ENCODE data around the gene PELI3. TPM values are rescaled to one million over a fixed set of nuclear protein-coding genes. Genes with fewer than 3 reads are reported as not detected.

The PELI3 gene
- total and polyA plus RNA-seq, 10 of the 15 experiments (the other 5 are each of a cell fraction or from before 2014, with no cell fraction given): 0.14 to 1.5 (median 0.66) TPM

DNA sequence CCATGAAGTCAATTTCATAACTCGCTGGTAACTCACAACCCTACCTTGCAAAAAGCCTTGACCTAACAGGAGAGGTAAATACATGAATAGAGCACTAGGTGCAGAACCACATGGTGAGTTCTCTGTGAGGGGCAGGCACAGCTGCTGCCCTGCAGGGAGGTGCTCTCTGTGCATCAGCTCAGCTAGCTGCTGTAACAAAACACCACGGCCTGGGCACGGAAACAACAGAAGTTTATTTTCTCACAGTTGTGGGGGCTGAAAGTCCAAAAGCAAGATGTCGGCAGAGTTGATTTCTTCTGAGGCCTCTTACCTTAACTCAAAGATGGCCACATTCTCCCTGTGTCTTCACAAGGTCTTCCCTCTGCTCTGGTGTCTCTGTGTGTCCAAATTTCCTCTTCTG, 15.0 kb upstream of the PELI3 start:
- intact Hi-C loops (cut with micrococcal nuclease; ENCODE audit: unreplicated experiment) (no loop called here), in situ Hi-C loops (cut with MboI) (no loop called here)
- Histone ChIP-seq H3K27me3 (replicated peaks in 1 of 2; ENCODE audit: control insufficient read depth in 2 of 2, insufficient read depth in 2 of 2, low read length in 1 of 2) (no peaks in the 10 kb centered on the region; a peak in 1 of 4 replicates), H3K9me3 (replicated peaks; ENCODE audit: control insufficient read depth, insufficient read depth, low read length) (no peaks in the 10 kb centered on the region), H3K79me2 (ENCODE audit: control insufficient read depth, insufficient read depth, low read length) (no peaks in the 10 kb centered on the region), H3K36me3 (ENCODE audit: control insufficient read depth in 2 of 2, insufficient read depth in 2 of 2, low read length in 1 of 2) (no peaks in the 10 kb centered on the region), H3K4me3 (no peak overlapping the region), H3K9ac (ENCODE audit: control insufficient read depth, insufficient read depth, low read length) (no peak overlapping the region), H2AFZ (ENCODE audit: control insufficient read depth, low read depth, low read length) (no peak overlapping the region), H3K4me2 (ENCODE audit: control insufficient read depth, insufficient read depth) (no peak overlapping the region), H3K4me1 (ENCODE audit: control insufficient read depth, insufficient read depth, low read length) (no peaks in the 10 kb centered on the region; the same call in 1 of the 2 replicates), H4K20me1 (ENCODE audit: control insufficient read depth, insufficient read depth) (no peaks in the 10 kb centered on the region), H3K27ac (ENCODE audit: control insufficient read depth, insufficient read depth) (no peak overlapping the region)
- ATAC-seq (no peak), FAIRE-seq (no peak), DNase-seq (ENCODE audit: low read depth, low spot score) (no peak)
- CTCF ChIA-PET: interaction anchor here (0.6 kb wide), 1 partner anchor 66 kb away, joined by 3 read pairs; no protein-coding TSS in a partner anchor
- RAD21 ChIA-PET (ENCODE audit: unreplicated experiment): no interaction called here
- POLR2A ChIA-PET: no interaction called here
- no peak for TF ChIP-seq ZNF622 (IDR thresholded peaks at IDR 0.05)
- SMC1A ChIA-PET (ENCODE audit: uncharacterized antibody, unreplicated experiment): no interaction called here
- no TSS peak for BruUV-seq (replicated peaks)
- 13% methylated on average over 4 of the region's 4 CpGs for WGBS (ENCODE audit: insufficient coverage, insufficient replicate concordance, low lambda C conversion rate, missing lambda C conversion rate)

DNA sequence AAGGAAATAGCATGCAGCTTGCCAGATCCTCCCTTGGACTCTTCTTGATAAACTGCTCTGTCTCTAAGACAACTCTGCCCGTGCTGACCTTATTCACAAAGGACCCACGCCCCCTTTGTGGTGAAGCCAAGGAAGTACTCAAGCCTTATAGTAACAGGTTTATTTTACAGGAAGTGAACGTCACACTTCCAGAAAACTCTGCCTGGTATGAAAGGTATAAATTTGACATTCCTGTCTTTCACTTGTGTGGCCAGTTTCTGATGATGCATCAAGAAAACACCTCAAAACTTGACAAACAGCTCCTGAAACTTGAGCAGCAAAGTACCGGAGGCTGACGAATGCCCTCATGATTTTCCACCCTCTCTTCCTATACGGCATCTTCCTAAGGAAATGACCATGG, 12.5 kb upstream of the PELI3 start:
- no peak overlapping the region for H3K4me2 ChIP-seq (ENCODE audit: control insufficient read depth, insufficient read depth)
- POLR2A ChIA-PET: interaction anchor here (1.6 to 2.0 kb wide), 2 partner anchors 12 to 15 kb away, joined by 4 to 7 read pairs; partner anchors contain the start of genes MRPL11 and PELI3
- no TSS peak for BruUV-seq (replicated peaks)
- no peak for TF ChIP-seq IKZF1 (conservative IDR thresholded peaks at IDR 0.05)
- TF ChIP-seq, protein P1, sequence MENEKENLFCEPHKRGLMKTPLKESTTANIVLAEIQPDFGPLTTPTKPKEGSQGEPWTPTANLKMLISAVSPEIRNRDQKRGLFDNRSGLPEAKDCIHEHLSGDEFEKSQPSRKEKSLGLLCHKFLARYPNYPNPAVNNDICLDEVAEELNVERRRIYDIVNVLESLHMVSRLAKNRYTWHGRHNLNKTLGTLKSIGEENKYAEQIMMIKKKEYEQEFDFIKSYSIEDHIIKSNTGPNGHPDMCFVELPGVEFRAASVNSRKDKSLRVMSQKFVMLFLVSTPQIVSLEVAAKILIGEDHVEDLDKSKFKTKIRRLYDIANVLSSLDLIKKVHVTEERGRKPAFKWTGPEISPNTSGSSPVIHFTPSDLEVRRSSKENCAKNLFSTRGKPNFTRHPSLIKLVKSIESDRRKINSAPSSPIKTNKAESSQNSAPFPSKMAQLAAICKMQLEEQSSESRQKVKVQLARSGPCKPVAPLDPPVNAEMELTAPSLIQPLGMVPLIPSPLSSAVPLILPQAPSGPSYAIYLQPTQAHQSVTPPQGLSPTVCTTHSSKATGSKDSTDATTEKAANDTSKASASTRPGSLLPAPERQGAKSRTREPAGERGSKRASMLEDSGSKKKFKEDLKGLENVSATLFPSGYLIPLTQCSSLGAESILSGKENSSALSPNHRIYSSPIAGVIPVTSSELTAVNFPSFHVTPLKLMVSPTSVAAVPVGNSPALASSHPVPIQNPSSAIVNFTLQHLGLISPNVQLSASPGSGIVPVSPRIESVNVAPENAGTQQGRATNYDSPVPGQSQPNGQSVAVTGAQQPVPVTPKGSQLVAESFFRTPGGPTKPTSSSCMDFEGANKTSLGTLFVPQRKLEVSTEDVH (IDR thresholded peaks at IDR 0.05; ENCODE audit: low read depth, partially characterized antibody): no peak
- TF ChIP-seq NR2C2 (IDR thresholded peaks at IDR 0.05; ENCODE audit: borderline replicate concordance, control insufficient read depth, insufficient read length, low read depth): no peak
- no peak for TF ChIP-seq BHLHE40 (IDR thresholded peaks at IDR 0.05; ENCODE audit: borderline replicate concordance in 1 of 2, low read depth in 2 of 2, low read length in 1 of 2)
- TF ChIP-seq PML (IDR thresholded peaks at IDR 0.05; ENCODE audit: low read length): no peak
- TF ChIP-seq, protein P2, sequence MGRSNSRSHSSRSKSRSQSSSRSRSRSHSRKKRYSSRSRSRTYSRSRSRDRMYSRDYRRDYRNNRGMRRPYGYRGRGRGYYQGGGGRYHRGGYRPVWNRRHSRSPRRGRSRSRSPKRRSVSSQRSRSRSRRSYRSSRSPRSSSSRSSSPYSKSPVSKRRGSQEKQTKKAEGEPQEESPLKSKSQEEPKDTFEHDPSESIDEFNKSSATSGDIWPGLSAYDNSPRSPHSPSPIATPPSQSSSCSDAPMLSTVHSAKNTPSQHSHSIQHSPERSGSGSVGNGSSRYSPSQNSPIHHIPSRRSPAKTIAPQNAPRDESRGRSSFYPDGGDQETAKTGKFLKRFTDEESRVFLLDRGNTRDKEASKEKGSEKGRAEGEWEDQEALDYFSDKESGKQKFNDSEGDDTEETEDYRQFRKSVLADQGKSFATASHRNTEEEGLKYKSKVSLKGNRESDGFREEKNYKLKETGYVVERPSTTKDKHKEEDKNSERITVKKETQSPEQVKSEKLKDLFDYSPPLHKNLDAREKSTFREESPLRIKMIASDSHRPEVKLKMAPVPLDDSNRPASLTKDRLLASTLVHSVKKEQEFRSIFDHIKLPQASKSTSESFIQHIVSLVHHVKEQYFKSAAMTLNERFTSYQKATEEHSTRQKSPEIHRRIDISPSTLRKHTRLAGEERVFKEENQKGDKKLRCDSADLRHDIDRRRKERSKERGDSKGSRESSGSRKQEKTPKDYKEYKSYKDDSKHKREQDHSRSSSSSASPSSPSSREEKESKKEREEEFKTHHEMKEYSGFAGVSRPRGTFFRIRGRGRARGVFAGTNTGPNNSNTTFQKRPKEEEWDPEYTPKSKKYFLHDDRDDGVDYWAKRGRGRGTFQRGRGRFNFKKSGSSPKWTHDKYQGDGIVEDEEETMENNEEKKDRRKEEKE (IDR thresholded peaks at IDR 0.05): no peak
- no peak for TF ChIP-seq TCF3 (IDR thresholded peaks at IDR 0.05; ENCODE audit: borderline replicate concordance, insufficient read depth, low read depth, low read length)
- TF ChIP-seq, protein P3, sequence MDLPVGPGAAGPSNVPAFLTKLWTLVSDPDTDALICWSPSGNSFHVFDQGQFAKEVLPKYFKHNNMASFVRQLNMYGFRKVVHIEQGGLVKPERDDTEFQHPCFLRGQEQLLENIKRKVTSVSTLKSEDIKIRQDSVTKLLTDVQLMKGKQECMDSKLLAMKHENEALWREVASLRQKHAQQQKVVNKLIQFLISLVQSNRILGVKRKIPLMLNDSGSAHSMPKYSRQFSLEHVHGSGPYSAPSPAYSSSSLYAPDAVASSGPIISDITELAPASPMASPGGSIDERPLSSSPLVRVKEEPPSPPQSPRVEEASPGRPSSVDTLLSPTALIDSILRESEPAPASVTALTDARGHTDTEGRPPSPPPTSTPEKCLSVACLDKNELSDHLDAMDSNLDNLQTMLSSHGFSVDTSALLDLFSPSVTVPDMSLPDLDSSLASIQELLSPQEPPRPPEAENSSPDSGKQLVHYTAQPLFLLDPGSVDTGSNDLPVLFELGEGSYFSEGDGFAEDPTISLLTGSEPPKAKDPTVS (IDR thresholded peaks at IDR 0.05; ENCODE audit: low read depth, low read length): no peak
- no peak for TF ChIP-seq ESRRA (IDR thresholded peaks at IDR 0.05; ENCODE audit: low read length)

More for the DNA sequence above, 12.5 kb upstream of the PELI3 start:
- H3K79me2 ChIP-seq (ENCODE audit: control insufficient read depth, insufficient read depth, low read length): no peaks in the 10 kb centered on the region
- peaks cover 10% of the 10 kb centered on the region for H3K4me1 ChIP-seq (ENCODE audit: control insufficient read depth, insufficient read depth, low read length)
- intact Hi-C loops (cut with micrococcal nuclease; ENCODE audit: unreplicated experiment): no loop called here
- no peak overlapping the region for H2AFZ ChIP-seq (ENCODE audit: control insufficient read depth, low read depth, low read length)
- no peak overlapping the region for H3K4me3 ChIP-seq
- H4K20me1 ChIP-seq (ENCODE audit: control insufficient read depth, insufficient read depth): no peaks in the 10 kb centered on the region
- FAIRE-seq (no peak), DNase-seq (ENCODE audit: low read depth, low spot score) (no peak), ATAC-seq (no peak)
- WGBS (ENCODE audit: insufficient coverage, insufficient replicate concordance, low lambda C conversion rate, missing lambda C conversion rate): 16% methylated on average over 6 of the region's 6 CpGs
- H3K27ac ChIP-seq (ENCODE audit: control insufficient read depth, insufficient read depth): no peak overlapping the region
- no peaks in the 10 kb centered on the region for H3K9me3 ChIP-seq (replicated peaks; ENCODE audit: control insufficient read depth, insufficient read depth, low read length)
- CTCF ChIA-PET: interaction anchor here (1.1 kb wide), 1 partner anchor 172 kb away, joined by 4 read pairs; no protein-coding TSS in a partner anchor
- in situ Hi-C loops (cut with MboI): no loop called here
- no peak overlapping the region for H3K9ac ChIP-seq (ENCODE audit: control insufficient read depth, insufficient read depth, low read length)
- SMC1A ChIA-PET (ENCODE audit: uncharacterized antibody, unreplicated experiment): no interaction called here
- H3K36me3 ChIP-seq (ENCODE audit: control insufficient read depth in 2 of 2, insufficient read depth in 2 of 2, low read length in 1 of 2): no peaks in the 10 kb centered on the region
- no peaks in the 10 kb centered on the region; a peak in 1 of 4 replicates for H3K27me3 ChIP-seq (replicated peaks in 1 of 2; ENCODE audit: control insufficient read depth in 2 of 2, insufficient read depth in 2 of 2, low read length in 1 of 2)
- RAD21 ChIA-PET (ENCODE audit: unreplicated experiment): no interaction called here

All from GM12878 (cell line).